BJ (cell line): ENCODE measurements around the gene NELL1. TPM values are rescaled to one million over a fixed set of nuclear protein-coding genes. Genes with fewer than 3 reads are reported as not detected.

ENCODE experiments used
- CTCF ChIA-PET: fragments of 350-600 bp; formaldehyde crosslinking; extraction: SDS; loops from one replicate; lab custom pipeline; 2021; ENCODE audit warnings: antibody characterized with exemption, inconsistent platforms; lab: Yijun Ruan, JAX
- POLR2A ChIA-PET: fragments of 300-600 bp; sonication (Branson Sonifier 250); formaldehyde crosslinking; extraction: SDS; loops from one replicate; lab custom pipeline; 2021; ENCODE audit warnings: antibody characterized with exemption; lab: Charles Lee
- DNase-seq: peaks from one replicate; pipeline ENCODE4 v3.0.0-alpha.2; 2011; ENCODE audit warnings: low read depth
- H3K27me3 ChIP-seq: 2 replicates; pipeline ENCODE4 v1.6.0; 2011; ENCODE audit warnings: low read length; ENCODE audit not compliant: control insufficient read depth, insufficient read depth
- H3K36me3 ChIP-seq: 2 replicates; pipeline ENCODE4 v1.5.1; 2011; ENCODE audit warnings: low read length; ENCODE audit not compliant: control insufficient read depth, insufficient read depth
- H3K4me3 ChIP-seq: 2 replicates; pipeline ENCODE4 v1.5.1; 2011; ENCODE audit warnings: low read depth, mild to moderate bottlenecking, control low read depth, low read length
- CTCF ChIP-seq: IDR thresholded peaks from 2 replicates; pipeline ENCODE4 v1.5.1; 2011; ENCODE audit warnings: low read depth, mild to moderate bottlenecking, control low read depth, inconsistent platforms, low read length, moderate library complexity; ENCODE audit not compliant: insufficient read depth
- polyA plus RNA-seq: library from polyadenylated mRNA; depleted of rRNA; stranded (reverse); fragments of >200 nt; gene quantifications from 2 replicates; pipeline ENCODE4 v1.2.3, GENCODE V29; 2011

Gene NELL1
- polyA plus RNA-seq, 1 experiment = not detected

- ChIA-PET CTCF (no interaction called here), POLR2A (no interaction called here)
- H3K27me3 ChIP-seq = no peaks in the 10 kb centered on the region
- no peak overlapping the region for H3K4me3 ChIP-seq
- no peak for DNase-seq
- H3K36me3 ChIP-seq = no peaks in the 10 kb centered on the region
- no peak for TF ChIP-seq CTCF
Measured at GRCh38 chr11:20627026-20627425, 42.4 kb upstream of the NELL1 start.

- no peak for DNase-seq
- no peak for TF ChIP-seq CTCF
- ChIA-PET POLR2A (no interaction called here), CTCF (interaction anchor here (1.4 kb wide), 1 partner anchor 20 kb away, joined by 3 read pairs; no protein-coding TSS in a partner anchor)
- Histone ChIP-seq H3K36me3 (no peaks in the 10 kb centered on the region), H3K4me3 (no peak overlapping the region), H3K27me3 (no peaks in the 10 kb centered on the region)
Measured at GRCh38 chr11:20627701-20628100, 41.7 kb upstream of the NELL1 start.

- Histone ChIP-seq H3K4me3 (no peak overlapping the region), H3K27me3 (no peaks in the 10 kb centered on the region), H3K36me3 (no peaks in the 10 kb centered on the region)
- ChIA-PET POLR2A (no interaction called here), CTCF (no interaction called here)
- DNase-seq = no peak
- TF ChIP-seq CTCF = no peak
Measured at GRCh38 chr11:20631519-20632168, 37.7 kb upstream of the NELL1 start.

- H3K4me3 ChIP-seq = no peak overlapping the region
- ChIA-PET POLR2A (no interaction called here), CTCF (no interaction called here)
- no peaks in the 10 kb centered on the region for H3K27me3 ChIP-seq
- H3K36me3 ChIP-seq = no peaks in the 10 kb centered on the region
- TF ChIP-seq CTCF = no peak
- DNase-seq = no peak
Measured at GRCh38 chr11:20632169-20632532, 37.2 kb upstream of the NELL1 start.

- no peaks in the 10 kb centered on the region for H3K36me3 ChIP-seq
- CTCF ChIA-PET = no interaction called here
- POLR2A ChIA-PET = no interaction called here
- H3K4me3 ChIP-seq = no peak overlapping the region
- no peak for TF ChIP-seq CTCF
- DNase-seq = no peak
- H3K27me3 ChIP-seq = no peaks in the 10 kb centered on the region
Measured at GRCh38 chr11:20634044-20634443, 35.3 kb upstream of the NELL1 start.
